Heart left ventricle (tissue), 13 donors: Measurements from ENCODE around the gene BGN.

Experiments used
- POLR2A ChIP-seq, 2 donors: fragments of 450-650 bp; IDR thresholded peaks; one replicate each; pipeline ENCODE4 v1.6.1; 2017; ENCODE audit warnings: antibody characterized with exemption in 2 of 2, mild to moderate bottlenecking in 2 of 2, moderate library complexity in 2 of 2
- TF ChIP-seq, protein P1 (sequence below), 12 donors: fragments of 200-600 bp; sonication (generic) in 4 of 12; IDR thresholded peaks; one replicate each; pipeline versions ENCODE4 v1.5.0 to v1.8.0; 2018 to 2022; ENCODE audit warnings: antibody characterized with exemption in 12 of 12, mild to moderate bottlenecking in 5 of 12
- donor health status: ischemic (EF 13 %, LVEDD 7.1; RV severe dilation, severe dysfunction).
- donor health status: DM: no; HTN: yes; CAD: no.
- donor health status: DM: no; HTN: no; CAD: no.
- donor health status: ischemic (EF 25% LVEDD 6.9; RV normal size, moderate dysfunction).
- donor health status: ischemic (EF 25% LVEDD 5.7; RV mildly dilated, moderate dysfunction).
- donor health status: ischemic (EF 35%, LVEDD 5.7; RV mildly dilated, moderate dysfunction).
- donor health status: nonischemic (EF 11% LVEDD 7.7; RV severe dilation, severe dysfunction).
- donor health status: DM: yes; HTN: yes; CAD: no.
- donor health status: PGD.
- donor health status: ischemic (EF 29% LVEDD 5.4; RV normal size, mild dysfunction).
- donor health status: nonischemic (EF 23%, LVEDD 6.1; RV moderate dilation, normal function).

DNA sequence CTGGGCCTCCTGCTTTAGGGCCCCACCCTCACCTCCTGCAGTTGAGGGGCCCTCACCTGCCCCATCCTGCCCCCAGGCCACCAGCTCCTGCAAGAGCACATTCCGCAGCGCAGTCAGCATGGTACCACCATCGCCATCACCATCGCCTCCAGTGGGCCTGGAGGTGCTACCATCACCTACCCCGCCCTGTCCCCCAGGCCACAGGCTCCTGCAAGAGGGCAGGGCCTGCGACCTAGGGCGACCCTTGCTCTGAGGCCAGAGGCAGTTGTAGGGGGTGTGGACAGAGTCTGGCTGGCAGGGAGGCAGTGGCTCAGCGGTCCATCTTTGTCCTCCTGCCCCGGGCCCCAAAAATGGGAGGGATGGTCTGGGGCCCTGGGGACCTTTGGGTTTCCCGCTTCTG lies 20.5 kb upstream of the BGN start:
- TF ChIP-seq, protein P1, sequence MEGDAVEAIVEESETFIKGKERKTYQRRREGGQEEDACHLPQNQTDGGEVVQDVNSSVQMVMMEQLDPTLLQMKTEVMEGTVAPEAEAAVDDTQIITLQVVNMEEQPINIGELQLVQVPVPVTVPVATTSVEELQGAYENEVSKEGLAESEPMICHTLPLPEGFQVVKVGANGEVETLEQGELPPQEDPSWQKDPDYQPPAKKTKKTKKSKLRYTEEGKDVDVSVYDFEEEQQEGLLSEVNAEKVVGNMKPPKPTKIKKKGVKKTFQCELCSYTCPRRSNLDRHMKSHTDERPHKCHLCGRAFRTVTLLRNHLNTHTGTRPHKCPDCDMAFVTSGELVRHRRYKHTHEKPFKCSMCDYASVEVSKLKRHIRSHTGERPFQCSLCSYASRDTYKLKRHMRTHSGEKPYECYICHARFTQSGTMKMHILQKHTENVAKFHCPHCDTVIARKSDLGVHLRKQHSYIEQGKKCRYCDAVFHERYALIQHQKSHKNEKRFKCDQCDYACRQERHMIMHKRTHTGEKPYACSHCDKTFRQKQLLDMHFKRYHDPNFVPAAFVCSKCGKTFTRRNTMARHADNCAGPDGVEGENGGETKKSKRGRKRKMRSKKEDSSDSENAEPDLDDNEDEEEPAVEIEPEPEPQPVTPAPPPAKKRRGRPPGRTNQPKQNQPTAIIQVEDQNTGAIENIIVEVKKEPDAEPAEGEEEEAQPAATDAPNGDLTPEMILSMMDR (IDR thresholded peaks at IDR 0.05), result no peak
- TF ChIP-seq POLR2A (IDR thresholded peaks at IDR 0.05), result no peak
